NT2/D1 (cell line): ENCODE results near the gene PHKB.
"Not testable (repeated sequence)": the region's sequence is repeated elsewhere in the genome, so short reads cannot be mapped to it uniquely, and the experiment has no call there.

Source experiments
- SUZ12 ChIP-seq: IDR thresholded peaks from 2 replicates; pipeline ENCODE4 v1.6.1; 2011; ENCODE audit not compliant: insufficient read length, insufficient read depth; ENCODE audit errors: extremely low read depth
- YY1 ChIP-seq: IDR thresholded peaks from 2 replicates; pipeline ENCODE4 v1.6.1; 2011; ENCODE audit not compliant: insufficient read length, insufficient read depth
- ZNF274 ChIP-seq: IDR thresholded peaks from 2 replicates; pipeline ENCODE4 v1.6.1; 2011; ENCODE audit warnings: mild to moderate bottlenecking, low read depth, low read length

- not testable (repeated sequence) for TF ChIP-seq YY1, SUZ12, ZNF274
Measured at GRCh38 chr16:47442884-47443283, 18.2 kb upstream of the PHKB start.
